DMS79 treated with DMSO at 0.1 percent for 48 hours (cell line): ENCODE results near the gene TYMP.

ENCODE experiments used
- DNase-seq: peaks from one replicate; lab custom pipeline; 2025; lab: John Stamatoyannopoulos, UW

TYMP gene

GRCh38 chr22:50505276-50505775, 24.5 kb downstream of the TYMP start:
- no peak for DNase-seq

- DNase-seq: no peak
These were observed 25.2 kb downstream of the TYMP start for GRCh38 chr22:50504369-50505211.

GRCh38 chr22:50503475-50504145, 26.2 kb downstream of the TYMP start:
- no peak for DNase-seq

GRCh38 chr22:50502628-50503474, 27.0 kb downstream of the TYMP start:
- DNase-seq: no peak

GRCh38 chr22:50502096-50502495, 27.7 kb downstream of the TYMP start:
- no peak for DNase-seq

GRCh38 chr22:50500452-50500851, 29.4 kb downstream of the TYMP start:
- no peak for DNase-seq

GRCh38 chr22:50498322-50498890, 31.4 kb downstream of the TYMP start:
- peak; percentile 60 for DNase-seq

GRCh38 chr22:50497093-50497492, 32.7 kb downstream of the TYMP start:
- DNase-seq: no peak

GRCh38 chr22:50490531-50491308, 39.1 kb downstream of the TYMP start:
- no peak for DNase-seq

- no peak for DNase-seq
These were observed 40.2 kb downstream of the TYMP start for GRCh38 chr22:50489363-50490243.

- DNase-seq: no peak
These were observed 40.9 kb downstream of the TYMP start for GRCh38 chr22:50488886-50489285.

- no peak for DNase-seq
These were observed 41.7 kb downstream of the TYMP start for GRCh38 chr22:50488006-50488677.

- DNase-seq: no peak
These were observed 42.4 kb downstream of the TYMP start for GRCh38 chr22:50487290-50488005.

- DNase-seq: no peak
These were observed 43.1 kb downstream of the TYMP start, which contains the start of gene MIOX for GRCh38 chr22:50486561-50487289. Gene MIOX, plus strand, starts transcription at chr22:50486859. Its CDS starts 39 bp downstream, at chr22:50486898.

GRCh38 chr22:50485221-50486131, 44.3 kb downstream of the TYMP start:
- DNase-seq: no peak

GRCh38 chr22:50483977-50484853, 45.6 kb downstream of the TYMP start:
- no peak for DNase-seq
